ENCODE results near the gene SCAMP3.

The SCAMP3 gene

DNA sequence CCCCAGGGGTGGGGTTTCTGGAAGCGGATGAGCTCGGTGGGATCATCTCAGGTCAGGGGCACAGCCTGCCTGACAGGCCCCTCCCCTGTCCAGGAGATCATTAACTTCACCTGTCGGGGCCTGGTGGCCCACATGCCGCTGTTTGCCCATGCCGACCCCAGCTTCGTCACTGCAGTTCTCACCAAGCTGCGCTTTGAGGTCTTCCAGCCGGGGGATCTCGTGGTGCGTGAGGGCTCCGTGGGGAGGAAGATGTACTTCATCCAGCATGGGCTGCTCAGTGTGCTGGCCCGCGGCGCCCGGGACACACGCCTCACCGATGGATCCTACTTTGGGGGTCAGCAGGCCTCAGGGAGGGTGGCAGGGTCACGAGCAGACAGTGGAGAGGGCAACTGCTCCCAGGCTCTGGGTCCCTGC lies 23.5 kb upstream of the SCAMP3 start:
- DNase-seq (ENCODE audit: low read depth in 2 of 2): no peak

DNA sequence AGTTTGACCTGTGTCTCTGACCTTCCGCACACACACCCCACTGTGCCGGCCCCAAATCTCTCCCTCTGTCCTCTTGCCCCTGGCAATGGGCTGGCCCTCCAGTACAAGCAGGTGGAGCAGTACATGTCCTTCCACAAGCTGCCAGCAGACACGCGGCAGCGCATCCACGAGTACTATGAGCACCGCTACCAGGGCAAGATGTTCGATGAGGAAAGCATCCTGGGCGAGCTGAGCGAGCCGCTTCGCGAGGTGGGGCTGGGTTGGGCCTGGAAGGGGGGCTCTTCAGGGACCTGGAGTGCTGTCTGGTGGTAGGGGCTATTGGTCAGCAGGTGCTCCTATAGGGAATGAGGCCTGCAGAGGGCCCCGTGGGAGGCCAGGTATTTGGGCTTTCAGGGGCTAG lies 22.9 kb upstream of the SCAMP3 start:
- DNase-seq (ENCODE audit: low read depth in 2 of 2): no peak

DNA sequence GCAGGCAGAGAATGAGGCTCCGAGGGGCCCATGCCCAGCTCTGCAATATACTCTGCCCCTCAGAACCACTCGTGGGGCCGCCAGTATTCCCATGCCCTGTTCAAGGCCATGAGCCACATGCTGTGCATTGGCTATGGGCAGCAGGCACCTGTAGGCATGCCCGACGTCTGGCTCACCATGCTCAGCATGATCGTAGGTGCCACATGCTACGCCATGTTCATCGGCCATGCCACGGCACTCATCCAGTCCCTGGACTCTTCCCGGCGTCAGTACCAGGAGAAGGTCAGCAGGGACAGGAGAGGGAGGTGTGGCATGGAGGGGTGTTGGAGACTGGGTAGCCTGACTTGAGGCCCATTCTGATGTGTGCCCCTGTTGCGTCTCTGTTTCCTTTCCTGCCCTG lies 22.3 kb upstream of the SCAMP3 start:
- DNase-seq (ENCODE audit: low read depth in 2 of 2): no peak

DNA sequence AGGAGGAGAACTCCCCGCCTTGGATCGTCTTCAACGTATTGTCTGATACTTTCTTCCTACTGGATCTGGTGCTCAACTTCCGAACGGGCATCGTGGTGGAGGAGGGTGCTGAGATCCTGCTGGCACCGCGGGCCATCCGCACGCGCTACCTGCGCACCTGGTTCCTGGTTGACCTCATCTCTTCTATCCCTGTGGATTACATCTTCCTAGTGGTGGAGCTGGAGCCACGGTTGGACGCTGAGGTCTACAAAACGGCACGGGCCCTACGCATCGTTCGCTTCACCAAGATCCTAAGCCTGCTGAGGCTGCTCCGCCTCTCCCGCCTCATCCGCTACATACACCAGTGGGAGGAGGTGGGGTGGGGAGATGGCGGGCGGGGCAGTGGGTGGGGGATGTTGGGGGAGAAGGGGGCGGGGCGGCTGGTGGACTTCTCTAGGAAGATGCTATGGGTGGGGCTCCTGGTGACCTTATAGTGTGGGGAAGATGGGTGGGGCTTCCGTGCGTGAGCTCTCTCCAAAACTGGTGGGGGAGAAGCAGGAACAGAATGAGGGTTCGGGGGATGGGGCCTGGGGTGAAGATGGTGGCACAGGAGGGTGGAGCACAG lies 20.4 kb upstream of the SCAMP3 start:
- no peak for DNase-seq (ENCODE audit: low read depth in 2 of 2)

DNA sequence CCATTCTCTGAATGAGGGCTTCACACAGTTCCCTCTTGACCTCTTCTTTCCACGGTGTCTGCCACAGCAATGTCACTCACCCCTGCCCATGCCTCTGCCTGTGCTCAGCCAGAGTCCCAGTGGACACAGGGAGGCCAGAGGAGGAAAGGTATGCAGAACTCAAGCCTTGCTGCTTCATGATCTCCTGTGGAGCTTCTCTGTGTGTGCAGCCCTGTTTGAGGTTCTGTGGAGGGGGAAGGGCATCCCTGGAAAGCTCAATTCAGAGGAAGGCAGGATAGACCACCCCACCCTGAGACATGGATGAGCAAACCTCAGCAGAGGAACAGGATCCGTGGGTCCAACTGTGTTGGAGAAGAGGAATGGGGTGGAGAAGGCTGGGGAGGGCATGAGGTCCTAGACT lies 17.1 kb upstream of the SCAMP3 start:
- DNase-seq (ENCODE audit: low read depth in 2 of 2): no peak

DNA sequence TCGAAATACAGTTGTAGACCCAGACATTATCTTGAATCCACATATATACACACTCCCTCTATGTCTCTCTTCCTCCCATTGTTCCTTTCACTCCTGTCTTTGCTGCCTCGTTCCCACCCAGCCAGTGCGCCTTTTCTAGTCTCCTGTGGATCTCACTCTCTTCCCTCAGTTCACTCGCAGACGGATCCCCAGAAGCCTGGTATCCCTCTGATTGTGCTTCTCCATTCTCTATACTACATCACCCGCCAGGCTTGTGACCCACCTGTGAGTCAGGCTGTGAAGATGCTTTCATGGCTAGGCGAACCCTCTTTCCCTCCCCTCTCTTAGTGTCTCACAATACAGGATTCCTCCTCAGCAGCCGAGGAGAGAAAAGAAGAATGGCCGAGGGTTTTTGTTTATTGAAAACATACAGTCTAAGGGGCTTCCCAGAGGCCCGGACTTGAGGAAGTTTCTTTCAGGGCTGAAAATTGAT lies 16.6 kb upstream of the SCAMP3 start:
- no peak for DNase-seq (ENCODE audit: low read depth in 2 of 2)

DNA sequence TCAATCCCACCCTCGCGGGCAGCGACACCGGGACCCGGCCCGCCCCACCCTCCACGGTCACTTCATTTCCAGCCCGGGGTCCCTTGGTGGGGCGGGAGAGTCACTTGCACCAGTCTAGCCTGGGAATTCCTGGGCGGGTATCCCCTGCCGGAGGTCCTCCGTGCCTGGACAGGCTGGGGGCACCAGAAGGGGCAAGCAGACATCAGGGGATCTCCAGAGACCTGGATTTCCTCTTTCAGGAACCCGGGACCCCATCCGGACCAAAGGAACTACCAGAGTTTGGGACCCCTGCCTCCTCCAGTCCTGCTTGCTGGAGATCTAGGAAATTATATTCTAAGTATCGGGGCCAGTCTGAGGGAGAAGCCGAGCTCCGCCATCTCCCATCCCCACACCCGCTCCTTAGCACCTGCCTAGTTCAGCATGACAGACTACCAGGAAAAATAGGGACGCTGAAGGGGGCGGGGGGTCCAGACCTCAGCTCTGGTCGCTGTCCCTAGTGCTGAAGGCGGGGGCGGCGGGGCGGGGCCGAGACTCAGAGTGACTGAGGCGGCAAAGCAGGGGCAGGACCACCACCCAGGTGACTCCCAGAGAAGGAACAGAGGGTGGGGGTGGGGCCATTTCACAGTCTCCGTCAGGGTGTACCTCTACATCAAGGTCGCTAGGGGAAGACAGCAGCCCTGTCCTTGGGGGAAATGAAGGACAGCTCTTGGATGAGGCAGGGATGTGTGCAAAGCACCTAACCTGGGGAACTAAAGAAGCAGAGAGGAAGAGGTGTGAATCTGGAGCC lies 15.9 kb upstream of the SCAMP3 start:
- DNase-seq (ENCODE audit: low read depth in 2 of 2): peak in 1 of 2 experiments; percentile 70

DNA sequence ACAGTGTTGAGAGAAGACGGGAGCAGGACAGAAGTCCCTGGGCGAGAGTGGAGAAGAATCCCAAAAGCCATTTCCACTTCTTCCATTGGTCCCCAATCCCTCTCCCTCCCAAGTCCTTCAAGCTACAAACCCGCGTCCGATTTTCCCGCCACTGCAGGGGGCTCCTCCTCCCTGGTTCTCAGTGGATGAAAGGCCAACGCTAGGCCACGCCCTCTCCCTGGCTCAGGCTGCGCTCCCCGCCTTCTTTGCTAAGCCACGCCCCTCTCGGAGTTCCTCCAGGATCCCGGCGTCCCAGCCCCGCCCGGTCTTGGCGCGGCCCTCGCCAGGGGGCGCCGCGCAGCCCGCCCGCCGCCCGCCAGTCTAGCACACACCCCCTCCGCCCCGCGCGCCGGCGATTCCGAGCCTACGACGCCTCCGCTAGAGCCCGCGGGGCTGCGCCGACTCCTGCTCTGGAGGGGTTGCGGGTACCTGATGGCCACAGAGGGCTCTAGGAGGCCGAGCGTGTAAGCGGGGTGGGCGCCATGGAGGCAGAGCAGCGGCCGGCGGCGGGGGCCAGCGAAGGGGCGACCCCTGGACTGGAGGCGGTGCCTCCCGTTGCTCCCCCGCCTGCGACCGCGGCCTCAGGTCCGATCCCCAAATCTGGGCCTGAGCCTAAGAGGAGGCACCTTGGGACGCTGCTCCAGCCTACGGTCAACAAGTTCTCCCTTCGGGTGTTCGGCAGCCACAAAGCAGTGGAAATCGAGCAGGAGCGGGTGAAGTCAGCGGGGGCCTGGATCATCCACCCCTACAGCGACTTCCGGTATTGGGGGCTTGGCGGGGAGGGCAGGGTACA lies 15.1 kb upstream of the SCAMP3 start, which contains the start of gene HCN3:
TSS of gene HCN3 (plus strand) at position 394 of the 832 bp plus-strand sequence. CDS start at position 522, 128 bp downstream.
- peak; percentile 91 to 98 for DNase-seq (ENCODE audit: low read depth in 2 of 2)

DNA sequence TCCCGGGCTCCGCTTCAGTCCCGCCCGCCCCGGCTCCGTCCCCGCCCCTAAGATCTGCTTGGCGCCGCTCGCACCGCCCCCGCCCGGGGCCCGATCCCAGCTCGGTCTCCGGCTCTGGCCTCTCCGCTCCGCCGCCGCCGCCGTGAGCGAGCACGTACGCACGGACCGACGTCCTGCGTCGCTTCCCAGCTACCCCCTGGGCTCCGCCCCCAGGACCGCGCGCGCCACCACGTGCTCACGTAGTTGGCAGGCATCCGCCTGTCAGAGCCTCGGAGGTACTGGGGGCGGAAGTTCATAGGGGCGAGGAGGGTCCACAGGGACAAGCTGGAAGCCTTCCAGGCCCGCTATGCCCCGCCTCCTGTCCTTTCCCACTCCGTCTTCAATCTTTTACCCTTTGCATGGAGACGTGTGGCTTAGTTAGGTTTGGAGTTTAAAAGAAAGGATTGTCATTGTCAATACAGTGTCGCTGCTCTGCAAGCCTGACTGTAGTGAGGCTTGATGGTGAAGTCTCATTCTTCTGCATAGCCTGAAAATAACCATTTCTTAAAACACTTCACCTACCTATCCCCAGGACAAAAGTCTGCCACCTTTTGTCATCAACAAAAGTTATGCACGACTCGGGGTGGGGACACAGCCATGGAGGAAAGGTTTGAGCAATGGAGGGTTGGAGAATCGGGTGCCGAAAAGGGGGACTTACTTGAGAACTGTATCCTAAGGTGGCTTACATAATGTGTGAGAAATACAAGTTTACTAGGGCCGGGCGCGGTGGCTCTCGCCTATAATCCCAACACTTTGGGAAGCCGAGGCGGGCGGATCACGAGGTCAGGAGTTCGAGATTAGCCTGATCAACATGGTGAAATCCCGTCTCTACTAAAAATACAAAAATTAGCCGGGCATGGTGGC lies 11.4 kb upstream of the SCAMP3 start, which contains the start of gene CLK2:
TSS of gene CLK2 (minus strand) at position 162 of the 903 bp plus-strand sequence. CDS start 2,527 bp downstream, outside the sequence.
- peak; percentile 94 to 97 for DNase-seq (ENCODE audit: low read depth in 2 of 2)

DNA sequence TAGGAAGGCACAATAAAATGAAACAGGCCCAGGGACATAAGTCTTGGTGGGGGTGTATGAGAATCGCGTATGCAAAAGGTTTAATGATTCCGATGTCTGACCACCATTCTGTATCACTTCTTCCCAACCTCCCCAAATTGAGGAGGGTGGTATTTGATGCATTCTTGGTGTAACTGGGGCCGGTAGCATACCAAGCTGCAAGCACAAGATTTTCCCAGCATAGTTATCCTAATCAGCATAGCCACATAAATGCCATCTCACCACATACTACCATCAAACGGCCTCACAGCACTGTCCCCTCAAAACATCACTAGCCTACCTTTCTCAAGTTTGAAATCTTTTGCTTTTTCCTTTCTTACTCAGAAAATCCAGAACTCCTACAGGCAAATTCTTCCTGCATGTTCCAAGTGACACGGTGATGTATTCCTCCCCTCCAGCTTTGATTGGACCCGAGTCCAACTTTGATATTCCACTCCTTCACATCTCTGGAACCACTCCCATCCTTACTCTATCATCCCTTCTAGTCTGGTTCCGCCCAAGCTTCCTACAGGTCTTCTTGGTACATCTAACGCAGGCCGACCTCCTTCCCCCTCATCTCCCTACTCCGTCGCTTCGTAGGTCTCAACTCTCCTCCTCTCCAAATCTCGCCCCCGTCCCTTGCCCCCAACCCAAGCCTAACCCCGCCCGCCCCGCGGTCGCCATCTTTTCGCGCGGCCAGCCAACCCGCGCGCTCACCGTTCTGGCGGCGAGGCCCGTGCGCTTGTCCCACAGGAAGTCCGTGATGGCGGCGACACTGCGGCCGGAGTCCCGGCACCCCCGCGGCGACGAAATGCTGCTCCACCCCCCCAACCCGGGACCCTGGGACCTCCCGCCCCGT lies 10.5 kb upstream of the SCAMP3 start:
- DNase-seq (ENCODE audit: low read depth in 2 of 2): no peak

DNA sequence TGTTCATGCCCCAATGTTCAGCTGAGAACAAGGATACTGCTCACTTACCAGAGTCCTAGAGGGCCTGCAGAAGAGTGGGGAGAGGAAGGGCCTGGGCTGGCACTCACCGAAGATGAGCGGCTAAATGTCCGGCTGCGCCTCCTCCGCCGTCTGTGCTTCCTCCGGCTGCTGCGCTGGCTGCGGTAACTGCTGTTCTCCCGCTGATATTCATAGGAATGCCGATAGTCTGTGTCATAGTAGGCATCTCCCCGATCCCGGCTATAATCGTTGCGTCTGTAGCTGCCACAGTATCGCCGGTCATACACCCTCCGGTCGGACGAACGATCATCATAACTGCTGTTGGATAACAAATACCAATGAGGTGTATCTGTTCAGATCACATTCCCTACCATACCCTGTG lies 7.2 kb upstream of the SCAMP3 start:
- no peak for DNase-seq (ENCODE audit: low read depth in 2 of 2)

DNA sequence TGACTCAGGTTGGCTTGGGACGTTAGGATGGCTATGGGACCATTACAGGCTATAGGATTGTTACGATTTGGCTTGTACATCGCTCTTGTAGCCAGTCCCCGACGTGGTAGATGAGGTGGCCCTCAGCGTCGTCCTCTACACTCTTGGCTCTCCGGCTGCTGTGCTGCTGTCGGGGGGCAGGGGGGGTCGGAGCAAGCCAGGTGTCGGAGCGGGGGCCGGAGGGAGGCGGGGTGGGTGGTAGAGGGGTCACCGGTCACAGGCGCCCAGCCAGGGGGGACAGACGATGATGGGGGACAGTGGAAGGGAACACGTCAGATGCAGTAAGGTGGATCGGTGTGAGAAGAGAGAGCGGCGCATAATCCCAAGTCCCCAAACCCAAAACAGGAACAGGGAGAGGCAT lies 6.5 kb upstream of the SCAMP3 start:
- DNase-seq (ENCODE audit: low read depth in 2 of 2): no peak

DNA sequence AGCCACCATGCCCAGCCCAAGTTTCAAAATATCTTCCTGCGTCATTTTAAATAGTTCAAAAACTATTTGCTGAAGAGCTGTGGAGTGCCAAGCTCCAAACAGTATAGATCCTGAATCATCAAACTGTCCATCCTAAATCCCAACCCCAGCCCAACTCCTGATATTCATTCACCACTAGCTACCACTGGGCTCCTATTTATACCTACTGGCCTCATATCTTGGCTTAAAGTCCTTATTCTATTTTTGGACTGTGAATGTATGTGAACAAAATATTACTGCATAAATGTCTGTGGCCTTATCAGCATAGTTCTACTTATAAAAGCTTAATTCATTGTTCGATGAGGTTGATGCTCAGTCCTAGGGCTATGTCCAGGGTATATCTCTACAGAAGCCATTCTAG lies 5.2 kb upstream of the SCAMP3 start:
- DNase-seq (ENCODE audit: low read depth in 2 of 2): no peak

DNA sequence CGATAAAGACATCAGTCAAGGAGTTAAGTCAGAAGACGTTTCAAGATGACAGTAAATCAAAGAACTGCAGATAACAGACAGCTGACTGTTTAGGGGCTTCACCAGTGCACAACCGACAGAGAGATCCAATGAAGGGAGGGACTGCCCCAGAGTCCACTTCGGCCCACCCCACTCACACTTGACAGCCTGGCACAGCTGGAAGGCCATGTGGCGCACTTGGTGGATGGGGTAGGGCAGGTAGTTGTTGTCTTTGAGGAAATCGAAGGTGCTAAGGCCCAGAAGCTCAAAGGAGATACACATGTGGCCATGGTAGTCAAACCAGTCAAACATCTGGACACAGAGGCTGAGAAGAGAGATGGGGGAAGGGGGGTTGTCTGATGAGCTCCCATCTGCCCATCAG lies 4.4 kb upstream of the SCAMP3 start:
- no peak for DNase-seq (ENCODE audit: low read depth in 2 of 2)

DNA sequence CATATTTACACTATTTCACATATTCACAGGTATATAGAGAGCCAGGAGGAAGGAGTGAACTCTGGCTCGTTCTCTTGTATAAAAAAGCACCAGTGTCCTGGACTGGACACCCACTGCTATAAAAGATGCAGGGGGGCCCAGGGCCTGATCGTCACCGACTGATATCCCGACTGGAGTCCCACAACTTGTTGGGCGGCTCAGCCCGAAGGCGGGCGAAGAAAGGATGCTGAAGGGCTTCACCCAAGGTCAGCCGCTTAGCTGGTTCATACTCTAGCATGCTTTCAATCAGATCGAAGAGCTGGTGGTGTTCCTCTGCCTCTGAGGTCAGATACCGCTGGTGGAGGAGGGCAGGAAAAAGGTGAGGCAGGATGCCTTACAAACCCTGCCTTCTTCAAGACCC lies 907 bp upstream of the SCAMP3 start:
- no peak for DNase-seq (ENCODE audit: low read depth in 2 of 2)

DNA sequence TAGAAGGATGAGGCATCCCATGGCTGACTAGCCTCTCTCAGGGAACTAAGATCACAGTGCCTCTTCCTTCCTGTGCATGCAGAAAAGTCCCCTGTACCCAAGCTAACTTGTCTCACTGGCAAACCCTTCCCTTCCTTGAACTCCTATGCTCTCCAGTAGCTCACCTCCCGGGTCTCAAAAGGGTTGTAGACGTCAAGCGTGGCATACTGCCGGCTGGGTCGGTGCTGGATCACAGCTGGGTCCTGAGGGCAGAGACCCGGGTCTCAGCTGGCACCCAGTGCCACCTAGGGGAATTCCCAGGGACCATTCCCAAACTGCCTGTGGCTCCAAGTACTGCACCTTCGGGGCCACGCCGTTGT lies 688 bp downstream of the SCAMP3 start:
- DNase-seq (ENCODE audit: low read depth in 2 of 2): no peak

DNA sequence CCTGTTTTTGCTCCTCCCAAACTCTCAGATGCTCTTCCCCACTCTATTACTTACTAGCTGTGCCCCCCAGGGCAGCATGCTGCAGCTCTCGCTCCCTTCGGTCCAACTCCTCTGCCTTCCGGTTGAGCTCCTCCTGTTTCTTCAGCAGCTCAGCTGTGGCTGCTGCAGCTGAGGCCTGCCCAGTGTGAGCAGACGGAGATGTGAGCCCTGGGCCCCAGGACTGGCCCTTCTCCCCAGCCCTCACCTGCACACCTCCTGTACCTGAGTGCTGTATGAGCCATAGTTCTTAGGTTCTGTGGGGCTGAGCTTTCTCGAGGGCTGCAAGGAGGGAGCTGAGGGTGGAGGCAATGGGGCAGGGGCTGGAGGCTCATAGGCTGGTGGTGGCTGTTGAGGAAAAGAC lies 1.9 kb downstream of the SCAMP3 start:
- DNase-seq (ENCODE audit: low read depth in 2 of 2): no peak

DNA sequence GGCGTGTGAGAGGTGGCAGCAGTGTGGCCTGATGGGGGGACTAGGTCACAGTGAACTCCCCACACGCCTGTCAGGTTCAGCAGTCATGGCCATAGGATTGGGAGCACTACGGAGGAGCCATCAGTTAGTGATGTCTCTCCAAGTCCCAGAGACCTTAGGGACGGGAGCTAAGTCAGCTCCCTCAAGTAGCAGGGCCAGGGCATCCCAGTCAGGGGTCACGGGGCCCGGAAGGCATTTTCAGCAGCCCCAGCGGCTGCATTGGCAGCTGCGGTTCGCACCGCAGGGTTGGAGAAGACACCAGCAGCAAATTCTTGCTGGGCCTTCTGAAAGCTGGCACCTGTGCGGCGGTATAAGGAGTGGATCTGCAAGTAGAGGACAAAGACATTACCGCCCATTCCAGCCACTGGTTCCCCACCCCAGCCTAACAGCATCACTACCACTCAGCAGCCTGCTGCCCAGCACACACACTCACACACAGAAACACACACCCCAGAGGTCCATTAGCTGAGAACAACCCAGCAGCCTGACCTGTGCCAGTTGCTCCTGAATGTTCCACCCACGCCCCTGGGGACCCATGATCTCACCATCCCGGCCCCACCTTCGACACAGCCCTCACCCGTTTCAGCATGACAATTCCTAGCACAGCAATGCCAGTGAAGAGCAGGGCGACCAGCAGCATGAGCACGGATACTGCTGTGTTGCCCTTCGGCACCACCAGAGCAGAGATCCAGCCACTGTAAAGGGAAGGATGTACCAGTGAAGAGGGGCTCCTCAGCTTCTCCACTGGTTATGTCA lies 5.9 kb downstream of the SCAMP3 start:
- DNase-seq (ENCODE audit: low read depth in 2 of 2): no peak

DNA sequence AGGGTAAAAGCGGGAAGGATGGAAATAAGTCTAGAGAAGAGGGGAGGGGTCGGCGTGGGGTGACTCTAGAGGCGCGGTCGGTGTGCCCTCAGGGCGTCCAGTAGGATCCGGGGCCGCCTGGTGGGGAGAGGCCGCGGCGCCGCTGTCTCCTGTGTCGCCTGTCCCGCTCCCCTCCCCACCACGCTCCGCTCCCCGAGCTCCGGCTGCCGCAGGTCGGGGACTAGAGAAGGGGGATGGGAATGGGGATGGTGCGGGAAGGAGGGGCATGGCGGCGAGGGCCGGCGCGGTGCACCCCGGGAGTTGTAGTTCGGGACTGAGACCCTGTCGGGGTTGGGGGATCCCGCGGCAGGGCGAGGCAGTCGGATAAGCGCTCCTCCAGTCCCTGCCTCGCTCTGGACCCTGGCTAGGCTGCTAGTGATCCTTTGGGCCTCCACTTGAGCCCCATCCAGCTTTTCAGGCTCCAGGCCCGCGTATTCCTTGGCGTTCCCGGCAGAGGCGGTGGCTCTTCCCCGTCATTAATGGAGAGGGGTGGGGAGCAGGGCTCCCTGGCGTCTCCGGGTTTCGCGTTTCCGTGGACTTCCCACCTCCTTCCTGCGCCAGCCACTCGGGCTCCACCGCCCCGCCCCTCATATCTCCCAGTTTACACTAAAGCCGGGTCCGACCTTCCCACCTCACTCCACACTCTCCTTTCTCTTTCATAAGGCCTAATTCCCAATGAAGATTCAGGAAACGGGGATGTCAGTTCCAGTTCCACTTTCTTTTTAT lies 6.7 kb downstream of the SCAMP3 start, which contains the start of gene ENTREP3:
TSS of gene ENTREP3 (minus strand) at position 241 of the 765 bp plus-strand sequence. CDS start 606 bp downstream, outside the sequence.
- DNase-seq (ENCODE audit: low read depth in 2 of 2): peak; percentile 67 to 80

Measured in stimulated activated CD4-positive, alpha-beta T cell treated with anti-CD3 and anti-CD28 coated beads, Interleukin-12 subunit alpha, Interleukin-12 subunit beta, amount 100 ng/mL, for 24 hours (primary cell).